Hematopoietic multipotent progenitor cell treated with erythropoietin and hydrocortisone succinate and interleukin-3 and kit ligand, for 15 days (in vitro differentiated cells): ENCODE measurements around the gene TXNIP.
A peak's percentile ranks its signal among the peaks of the same experiment; 100 is the strongest.

Experiments
- DNase-seq: peaks from one replicate; pipeline ENCODE4 v3.0.0-alpha.2; 2015; ENCODE audit warnings: low spot score

Gene TXNIP

DNA sequence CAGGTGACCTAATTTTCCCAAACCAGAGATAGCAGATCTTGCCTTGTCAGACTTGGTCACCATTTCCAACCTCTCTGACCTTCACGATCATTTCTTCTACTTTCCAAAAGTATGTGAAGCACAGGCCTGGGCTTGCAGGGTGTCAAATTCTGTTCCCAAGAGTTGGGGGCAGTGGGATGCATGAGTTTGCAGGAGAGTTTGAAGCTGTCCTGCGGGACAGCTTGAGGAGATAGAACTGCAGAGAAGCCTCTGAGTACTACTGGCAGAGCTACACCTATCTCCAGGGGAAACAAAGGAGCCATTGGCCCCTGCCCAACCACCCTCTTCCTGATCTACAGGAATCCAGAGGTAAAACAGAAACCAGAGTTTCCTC lies 11.3 kb downstream of the TXNIP start:
- no peak for DNase-seq

DNA sequence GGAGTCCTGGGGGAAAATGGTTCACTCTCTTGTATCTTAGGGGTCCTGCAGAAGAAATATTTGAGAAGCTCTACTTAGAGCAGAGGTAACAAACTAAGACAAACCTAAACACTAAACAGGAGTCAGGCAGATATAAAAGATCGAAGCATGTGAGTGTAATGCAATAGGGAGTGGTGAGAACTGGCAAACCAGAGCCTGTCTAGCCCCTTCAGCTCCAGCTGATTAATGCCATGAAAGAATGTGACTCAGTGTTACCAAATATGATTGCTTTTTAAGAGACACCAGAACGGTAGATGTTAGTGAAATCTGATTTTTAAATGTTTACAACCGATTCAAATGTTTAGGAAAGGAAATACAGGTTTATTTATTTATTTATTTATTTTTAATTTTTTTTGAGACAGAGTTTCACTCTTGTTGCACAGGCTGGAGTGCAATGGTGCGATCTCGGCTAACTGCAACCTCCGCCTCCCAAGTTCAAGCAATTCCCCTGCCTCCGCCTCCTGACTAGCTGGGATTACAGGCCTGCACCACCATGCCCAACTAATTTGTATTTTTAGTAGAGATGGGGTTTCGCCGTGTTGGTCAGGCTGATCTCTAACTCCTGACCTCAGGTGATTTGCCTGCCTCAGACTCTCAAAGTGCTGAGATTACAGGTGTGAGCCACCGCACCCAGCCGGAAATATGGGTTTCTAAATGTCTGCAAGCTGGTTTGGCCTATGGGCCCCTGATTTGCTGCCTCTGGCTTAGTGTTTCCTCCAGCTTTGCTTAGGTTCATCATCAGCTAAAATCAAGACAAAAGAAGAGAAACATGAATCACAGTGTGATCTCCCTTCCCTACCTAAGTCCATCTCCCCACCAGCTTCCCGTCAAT lies 12.2 kb downstream of the TXNIP start:
- DNase-seq: no peak

DNA sequence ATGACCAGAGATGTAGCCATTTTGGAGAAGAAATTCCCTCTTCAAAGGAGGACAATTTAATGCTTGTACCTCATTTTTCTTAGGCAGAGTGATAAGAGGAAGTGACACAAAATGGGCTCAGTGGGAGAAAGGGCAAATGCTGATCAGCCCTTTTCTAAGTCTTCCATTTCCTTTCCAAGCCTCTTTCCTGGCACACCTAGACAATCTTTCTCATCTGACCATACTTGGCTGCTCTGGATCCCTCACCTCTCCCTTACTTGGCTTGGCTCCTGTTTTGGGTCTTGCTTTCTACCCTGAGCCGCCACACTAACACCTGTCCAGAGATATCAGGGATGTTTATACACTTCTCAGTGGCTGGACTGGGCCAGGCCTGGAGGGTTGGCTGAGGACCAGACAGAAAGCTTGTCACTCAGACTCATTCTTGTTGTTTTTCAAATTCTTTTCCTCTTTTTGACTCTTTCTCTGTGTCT lies 13.1 kb downstream of the TXNIP start:
- no peak for DNase-seq

GRCh38 chr1:145982010-145982723 lies 14.2 kb downstream of the TXNIP start:
- no peak for DNase-seq

DNA sequence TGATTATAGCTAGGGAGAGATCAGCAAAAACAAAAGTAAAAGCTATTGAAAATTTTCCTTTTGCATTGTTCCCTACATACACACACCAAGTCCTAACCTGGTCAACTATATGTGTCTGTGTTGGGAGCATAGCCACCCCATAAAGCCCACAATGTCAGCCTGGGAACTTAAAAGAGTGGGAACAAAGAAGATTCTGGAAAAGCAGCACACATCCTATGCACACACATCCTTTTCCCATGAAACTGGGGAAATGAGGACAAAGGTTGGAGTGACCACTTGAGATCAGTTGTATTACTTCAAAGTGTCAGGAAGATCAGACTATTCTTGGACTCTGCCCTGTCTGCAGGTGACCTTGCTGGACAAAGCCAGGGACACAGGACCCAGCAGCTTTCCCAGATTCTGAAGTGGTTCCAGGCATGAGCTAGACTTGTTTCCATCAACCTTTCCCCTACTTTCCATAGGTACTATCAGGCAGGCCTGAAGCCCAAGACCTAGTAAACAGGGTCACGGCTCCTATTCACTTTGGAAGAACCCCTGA lies 15.9 kb downstream of the TXNIP start:
- DNase-seq: no peak

GRCh38 chr1:145979746-145980456 lies 16.5 kb downstream of the TXNIP start:
- no peak for DNase-seq

GRCh38 chr1:145978854-145979745 lies 17.3 kb downstream of the TXNIP start:
- DNase-seq: peak; percentile 98

DNA sequence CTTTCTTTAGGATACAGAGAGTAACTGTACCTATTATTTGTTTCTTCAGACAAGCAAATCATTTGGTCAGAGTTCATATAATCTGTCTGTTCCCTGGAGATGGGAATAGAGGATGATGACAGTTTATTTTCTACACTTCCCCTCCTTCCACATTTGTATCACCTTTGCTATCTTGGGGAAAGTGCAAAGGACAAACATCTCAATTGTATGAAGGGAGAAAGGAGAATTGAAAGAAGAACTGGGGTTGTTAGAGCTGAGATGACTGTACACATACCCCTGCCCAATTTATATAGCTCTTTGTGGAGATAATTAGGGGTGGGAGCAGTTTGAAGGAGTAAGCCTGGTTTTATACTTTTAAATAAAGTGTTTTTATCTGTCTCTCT lies 17.9 kb downstream of the TXNIP start:
- no peak for DNase-seq

DNA sequence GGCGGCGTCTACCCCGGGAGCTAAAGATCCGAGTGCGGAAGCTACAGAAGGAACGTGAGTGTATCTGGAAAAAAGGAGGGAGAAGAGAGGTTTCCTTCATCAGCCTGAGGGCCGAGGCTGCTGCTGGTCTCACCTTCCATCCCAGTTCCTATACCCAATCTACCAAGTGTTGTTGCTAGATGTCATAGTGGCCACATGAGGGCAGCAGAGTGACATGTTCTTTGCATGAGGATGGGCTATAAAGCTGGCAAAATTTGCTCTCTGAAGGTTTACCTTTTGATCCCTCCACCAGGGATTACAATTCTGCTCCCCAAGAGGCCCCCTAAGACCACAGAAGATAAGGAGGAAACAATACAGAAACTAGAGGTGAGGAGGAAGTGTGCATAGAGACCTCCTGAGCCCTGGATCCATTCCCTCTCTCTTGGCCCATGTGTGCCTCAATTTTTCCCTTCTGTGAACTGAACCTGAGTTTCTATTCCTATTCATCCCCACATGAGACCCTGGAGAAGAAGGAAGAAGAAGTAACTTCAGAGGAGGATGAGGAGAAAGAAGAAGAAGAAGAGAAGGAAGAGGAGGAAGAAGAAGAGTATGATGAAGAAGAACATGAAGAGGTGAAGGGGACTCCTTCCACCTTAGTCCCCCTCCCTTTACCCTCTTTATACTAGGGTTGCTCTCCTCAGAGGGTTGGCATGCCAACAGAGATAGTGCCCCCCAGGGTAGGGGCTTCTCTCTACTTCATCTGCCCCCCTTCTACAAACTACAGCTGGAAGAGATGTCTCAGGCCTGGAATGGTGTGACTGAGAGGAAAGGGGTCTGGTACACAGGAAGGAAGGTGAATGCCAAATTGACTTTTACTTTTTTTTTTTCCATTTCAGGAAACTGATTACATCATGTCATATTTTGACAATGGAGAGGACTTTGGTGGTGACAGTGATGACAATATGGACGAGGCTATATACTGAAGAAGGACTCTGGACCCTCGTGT lies 18.6 kb downstream of the TXNIP start:
- DNase-seq: peak; percentile 87

GRCh38 chr1:145977016-145977415 lies 19.4 kb downstream of the TXNIP start:
- no peak for DNase-seq

- DNase-seq: no peak
Observed at GRCh38 chr1:145975216-145975615, 21.2 kb downstream of the TXNIP start.

- DNase-seq: no peak
Observed at GRCh38 chr1:145974721-145975120, 21.7 kb downstream of the TXNIP start.

- no peak for DNase-seq
Observed at GRCh38 chr1:145972580-145972979, 23.8 kb downstream of the TXNIP start.

DNA sequence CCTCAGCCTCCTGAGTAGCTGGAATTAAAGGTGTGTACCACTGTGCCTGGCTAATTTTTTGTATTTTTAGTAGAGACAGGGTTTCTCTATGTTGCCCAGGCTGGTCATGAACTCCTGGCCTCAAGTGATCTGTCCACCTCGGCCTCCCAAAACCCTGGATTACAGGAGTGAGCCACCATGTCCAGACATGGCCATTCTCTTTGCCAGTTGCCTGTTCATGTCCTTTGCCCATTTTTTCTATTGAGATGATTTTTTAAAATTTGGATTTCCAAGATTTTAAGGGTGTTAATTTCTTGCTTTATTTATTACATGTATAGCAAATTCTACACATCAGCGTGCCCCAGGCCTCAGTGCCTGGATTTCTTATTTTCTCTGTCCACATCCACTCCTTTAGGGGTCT lies 29.1 kb downstream of the TXNIP start:
- no peak for DNase-seq

- no peak for DNase-seq
Observed at GRCh38 chr1:145965119-145965744, 31.1 kb downstream of the TXNIP start.

GRCh38 chr1:145964328-145965118 lies 31.9 kb downstream of the TXNIP start, which contains the start of the genes ANKRD34A and POLR3GL:
TSS of gene ANKRD34A (minus strand) at chr1:145964575. CDS start at chr1:145961759, 2,816 bp downstream.
TSS of gene POLR3GL (plus strand) at chr1:145964690. CDS start at chr1:145974866, 10,176 bp downstream.
- DNase-seq: peak; percentile 94

GRCh38 chr1:145963265-145964019 lies 32.9 kb downstream of the TXNIP start:
- no peak for DNase-seq
